GM19438 (cell line): ENCODE results near the gene FBXO36.
"Not testable (repeated sequence)": the region's sequence is repeated elsewhere in the genome, so short reads cannot be mapped to it uniquely, and the experiment has no call there.

Experiments
- ATAC-seq: cut with Tn5 transposase; IDR thresholded peaks from one replicate; pipeline ENCODE4 v1.9.1; 2021; ENCODE audit warnings: low read depth; ENCODE audit not compliant: unreplicated experiment

The FBXO36 gene

DNA sequence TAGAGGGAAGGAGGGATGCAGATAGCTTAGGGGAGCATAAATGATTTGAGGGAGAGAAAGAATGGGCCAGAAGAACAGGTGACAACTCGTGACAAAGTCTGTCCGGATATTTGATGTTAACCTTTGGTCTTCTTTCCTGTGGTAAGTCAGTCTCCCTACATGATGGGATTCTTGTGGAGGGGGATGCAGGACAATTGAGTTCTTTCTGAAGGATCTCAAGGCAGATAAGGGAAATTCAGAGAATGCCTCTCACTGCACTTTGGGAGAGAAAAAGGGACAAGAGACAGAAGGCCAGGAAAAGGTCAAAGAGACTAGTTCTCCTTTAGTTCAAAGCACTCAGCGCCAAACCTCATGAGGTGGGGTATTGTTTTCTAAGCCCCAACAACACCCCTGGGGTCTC is 34.2 kb downstream of the FBXO36 start:
- no peak for ATAC-seq

DNA sequence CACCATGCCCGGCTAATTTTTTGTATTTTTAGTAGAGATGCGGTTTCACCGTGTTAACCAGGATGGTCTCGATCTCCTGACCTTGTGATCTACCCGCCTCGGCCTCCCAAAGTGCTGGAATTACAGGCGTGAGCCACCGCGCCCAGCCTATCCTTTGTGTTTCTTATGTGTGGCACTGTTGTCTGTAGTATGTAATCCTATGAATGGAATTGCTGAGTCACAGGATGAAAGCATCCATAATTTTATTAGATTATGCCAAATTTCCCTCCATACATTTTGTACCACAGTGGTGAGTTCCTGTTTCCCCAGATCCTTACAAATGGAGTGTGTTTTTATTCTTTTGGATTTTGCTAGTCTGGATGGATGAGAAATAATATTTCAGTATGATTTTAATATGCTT is 41.3 kb downstream of the FBXO36 start:
- ATAC-seq: not testable (repeated sequence)

- no peak for ATAC-seq
Observed at GRCh38 chr2:229969921-229970320, 47.6 kb downstream of the FBXO36 start.

DNA sequence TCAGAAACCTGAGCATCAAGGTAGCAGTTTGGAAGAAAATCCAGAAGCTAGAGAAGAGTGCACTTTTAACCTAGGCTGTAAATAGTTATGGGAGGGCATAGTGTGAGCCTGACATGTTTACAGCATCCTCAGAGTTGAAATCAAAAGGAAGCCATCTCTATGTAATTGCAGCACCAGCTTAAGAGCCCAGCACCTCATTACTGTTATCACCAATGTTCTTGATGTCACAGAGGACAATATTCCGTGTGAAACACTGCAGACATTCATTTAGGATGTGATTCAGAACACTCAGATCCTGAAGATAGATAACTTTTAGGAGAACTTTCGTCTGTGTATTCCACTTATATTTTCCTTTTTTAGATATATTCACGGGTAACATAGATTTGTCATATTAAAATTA is 48.1 kb downstream of the FBXO36 start:
- ATAC-seq: no peak

- no peak for ATAC-seq
Observed at GRCh38 chr2:229971298-229971790, 49.0 kb downstream of the FBXO36 start.

GRCh38 chr2:229974266-229974665 is 52.0 kb downstream of the FBXO36 start:
- ATAC-seq: no peak

DNA sequence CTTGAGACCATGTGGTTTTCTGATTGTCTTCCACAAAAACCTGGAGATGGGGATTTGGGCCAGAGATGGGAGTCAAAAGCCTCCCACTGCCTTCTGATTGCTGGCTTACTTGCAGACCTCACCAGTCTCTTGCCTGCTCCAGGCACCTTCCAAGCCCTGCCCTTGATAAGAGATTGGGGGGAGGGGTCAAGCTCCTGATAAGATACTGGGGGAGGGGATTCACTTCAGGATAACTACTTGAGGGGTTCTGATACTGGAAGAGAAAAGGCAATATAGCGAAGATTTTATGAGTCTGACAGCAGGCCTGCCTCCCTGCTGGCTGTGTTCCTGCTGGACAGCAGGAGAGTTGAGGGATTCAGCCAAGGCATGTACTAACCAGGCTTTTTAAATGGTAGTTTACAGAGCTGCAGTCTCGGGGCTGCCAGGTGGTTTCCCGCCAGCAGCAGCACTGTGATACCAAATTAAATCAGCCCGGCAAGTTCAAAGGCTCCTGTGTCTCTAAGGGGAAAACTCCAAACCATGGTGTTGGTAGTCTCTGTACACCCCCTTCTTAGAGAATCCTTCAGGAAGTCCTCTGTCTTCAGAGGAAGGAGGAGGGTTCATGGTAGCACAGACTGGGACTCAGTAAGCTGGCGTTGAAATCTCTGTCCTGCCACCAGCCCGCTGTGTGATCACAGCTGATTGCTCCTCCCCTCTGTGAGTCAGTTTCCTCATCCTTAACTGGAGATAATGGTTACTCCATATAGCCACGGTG is 58.3 kb downstream of the FBXO36 start:
- no peak for ATAC-seq

DNA sequence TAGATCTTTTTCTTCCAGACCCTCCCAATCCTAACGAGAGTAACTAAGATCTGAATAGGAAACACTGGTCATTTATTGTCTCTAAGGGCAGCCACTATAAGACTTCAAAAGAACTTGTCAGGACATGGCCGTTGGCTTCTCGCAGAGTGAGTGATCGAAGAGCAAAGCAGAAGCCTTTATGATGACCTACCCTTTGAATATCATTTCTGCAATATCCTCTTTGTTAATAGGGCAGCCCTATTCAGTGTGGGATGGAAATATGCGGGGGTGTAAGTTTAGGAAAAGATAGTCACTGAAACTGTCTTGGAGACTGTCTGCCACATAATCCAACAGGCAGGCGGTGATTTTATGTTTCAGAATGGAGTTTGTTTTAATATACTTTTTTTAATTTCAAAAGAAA is 70.9 kb downstream of the FBXO36 start:
- ATAC-seq: no peak

DNA sequence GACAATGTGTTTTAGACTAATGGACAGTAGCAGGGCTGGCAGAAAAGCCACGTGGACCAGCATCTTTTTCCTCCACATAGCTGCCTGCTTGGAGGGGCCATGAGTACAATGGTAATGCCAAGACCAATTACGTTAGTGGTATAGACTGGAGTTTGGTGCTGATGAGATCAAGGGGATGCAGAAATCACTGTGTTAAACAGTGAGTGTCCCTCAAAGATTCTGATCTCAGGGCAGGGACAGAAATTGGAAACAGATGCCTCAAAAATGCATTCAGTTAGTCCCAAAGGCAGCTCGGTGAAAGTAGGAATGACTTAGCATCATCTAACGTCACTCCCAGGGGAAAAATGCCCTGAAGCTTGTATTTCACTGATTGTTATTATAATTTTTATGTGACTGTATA is 74.0 kb downstream of the FBXO36 start:
- ATAC-seq: no peak

GRCh38 chr2:229997565-229997964 is 75.3 kb downstream of the FBXO36 start:
- ATAC-seq: no peak

DNA sequence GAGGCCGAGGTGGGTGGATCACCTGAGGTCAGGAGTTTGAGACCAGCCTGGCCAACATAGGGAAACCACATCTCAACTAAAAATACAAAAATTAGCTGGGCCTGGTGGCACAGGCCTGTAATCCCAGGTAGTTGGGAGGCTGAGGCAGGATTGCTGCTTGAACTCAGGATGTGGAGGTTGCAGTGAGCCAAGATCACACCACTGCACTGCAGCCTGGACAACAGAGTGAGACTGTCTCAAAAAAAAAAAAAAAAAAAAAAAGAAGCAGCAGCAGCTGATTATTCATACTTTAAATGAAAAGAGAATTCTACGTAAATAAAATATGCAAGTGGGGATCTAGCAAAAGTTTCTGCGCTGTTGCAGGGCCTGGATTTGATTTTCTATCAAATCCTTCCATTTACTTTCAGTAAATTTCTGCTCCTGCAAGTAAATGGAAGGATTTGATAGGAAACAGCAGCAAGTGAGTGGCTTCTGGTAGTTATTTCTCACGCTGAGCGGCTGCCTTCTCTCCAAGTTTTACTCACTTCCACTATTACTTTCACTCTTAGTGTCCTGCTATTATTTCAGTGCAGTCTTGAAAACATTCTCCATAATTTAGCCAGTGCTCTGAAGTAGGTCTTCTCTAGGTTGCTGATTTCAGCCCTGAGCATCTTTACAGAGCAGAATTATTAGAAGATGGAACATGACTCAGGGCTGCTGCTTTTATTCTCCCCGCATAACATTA is 78.0 kb downstream of the FBXO36 start:
- ATAC-seq: peak; percentile 83

DNA sequence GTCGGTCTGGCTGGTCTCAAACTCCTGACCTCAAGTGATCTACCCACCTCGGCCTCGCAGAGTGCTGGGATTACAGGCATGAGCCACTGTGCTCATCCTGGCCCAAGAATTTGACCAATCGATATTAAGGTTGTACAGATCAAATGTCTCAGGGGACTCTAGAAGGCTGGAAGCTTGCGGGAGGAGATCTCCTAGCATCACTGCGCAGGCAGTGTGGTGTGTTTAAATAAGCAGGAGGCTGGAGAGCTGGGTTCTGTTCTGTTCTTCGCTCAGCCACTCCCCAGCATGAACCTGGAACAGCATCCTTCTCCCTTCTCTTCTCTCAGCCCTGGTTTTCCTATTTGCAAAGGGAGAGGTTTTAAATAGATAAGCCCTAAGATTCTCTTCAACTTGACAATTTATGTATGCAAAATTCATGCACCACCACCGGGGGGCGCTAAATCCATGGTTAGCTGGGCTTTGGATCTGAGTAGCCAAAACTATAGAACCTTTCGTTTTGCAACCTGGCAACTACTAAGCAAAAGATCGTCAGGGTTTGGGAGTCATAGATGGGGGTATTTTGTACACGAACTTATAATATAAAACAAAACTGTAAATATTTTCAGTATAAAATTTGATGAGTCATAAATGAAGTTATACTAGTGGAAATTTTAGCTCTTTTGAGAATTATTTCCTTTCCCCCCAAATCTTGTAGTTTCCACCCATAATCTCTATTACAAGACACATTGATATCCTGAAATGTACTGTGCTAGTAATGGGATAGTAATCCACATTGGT is 85.8 kb downstream of the FBXO36 start:
- ATAC-seq: no peak

DNA sequence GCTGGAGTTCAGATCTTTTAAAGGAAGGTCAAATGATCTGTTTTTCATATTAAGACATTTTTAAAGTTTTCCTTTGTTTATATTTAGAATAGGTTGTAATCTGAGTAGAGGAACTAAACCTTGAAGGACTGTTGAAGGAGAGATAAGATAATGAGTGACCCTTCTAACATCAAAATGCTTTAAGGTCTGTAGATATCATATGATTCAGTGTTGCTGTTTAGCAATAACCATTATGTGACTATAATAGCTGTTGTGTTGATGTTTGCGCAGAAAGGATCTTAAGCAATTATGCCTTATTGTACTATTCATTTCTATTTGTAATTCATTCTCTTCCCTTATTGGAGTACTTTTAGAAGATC is 86.4 kb downstream of the FBXO36 start:
- no peak for ATAC-seq

DNA sequence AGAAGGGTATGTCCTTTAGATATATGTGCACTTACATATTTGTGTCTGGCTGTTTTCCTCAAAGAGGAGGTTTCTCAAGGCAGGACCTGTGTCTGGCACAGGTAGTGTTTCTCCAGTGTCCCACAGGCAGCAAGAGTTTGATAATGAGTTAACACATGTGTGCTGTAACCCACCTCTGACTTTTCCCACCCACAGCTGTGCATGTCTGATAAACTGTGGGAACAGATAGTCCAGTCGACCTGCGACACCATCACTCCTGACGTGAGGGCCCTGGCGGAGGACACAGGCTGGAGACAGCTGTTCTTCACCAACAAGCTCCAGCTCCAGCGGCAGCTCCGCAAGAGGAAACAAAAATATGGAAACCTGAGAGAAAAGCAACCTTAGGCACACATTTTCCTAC is 88.2 kb downstream of the FBXO36 start:
- no peak for ATAC-seq

- ATAC-seq: no peak
Observed at GRCh38 chr2:230011617-230012016, 89.3 kb downstream of the FBXO36 start.

DNA sequence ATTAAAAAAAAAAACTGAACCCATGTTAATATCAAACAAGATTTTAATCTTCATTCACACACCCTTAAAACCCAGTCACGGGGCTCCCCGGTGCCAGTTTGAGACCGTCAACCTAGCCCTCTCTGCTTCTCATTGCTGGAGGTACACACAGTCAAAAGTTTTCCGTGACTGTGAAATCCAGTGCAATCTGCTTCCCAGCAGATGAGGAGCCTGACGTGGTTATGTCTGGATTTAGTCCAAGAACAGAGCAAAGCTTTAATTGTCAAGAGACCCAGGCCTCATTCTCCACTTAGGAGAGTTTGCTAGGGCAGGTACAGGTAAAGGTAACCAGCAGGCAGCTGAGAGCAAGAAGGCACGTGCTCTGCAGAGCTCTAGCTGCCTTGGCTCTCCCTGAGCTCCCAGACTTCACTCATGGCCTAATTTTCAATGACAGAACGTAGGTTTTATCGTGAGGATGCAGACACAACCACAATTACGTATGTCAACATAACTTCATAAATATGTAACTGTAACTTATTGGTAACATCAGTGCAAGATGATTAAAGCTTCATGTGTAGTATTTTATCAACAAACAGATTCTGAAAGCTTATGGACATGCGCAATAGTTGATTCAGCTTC is 90.1 kb downstream of the FBXO36 start:
- ATAC-seq: no peak

GRCh38 chr2:230016844-230017243 is 94.5 kb downstream of the FBXO36 start:
- ATAC-seq: no peak

- no peak for ATAC-seq
Observed at GRCh38 chr2:230018153-230018552, 95.8 kb downstream of the FBXO36 start.

DNA sequence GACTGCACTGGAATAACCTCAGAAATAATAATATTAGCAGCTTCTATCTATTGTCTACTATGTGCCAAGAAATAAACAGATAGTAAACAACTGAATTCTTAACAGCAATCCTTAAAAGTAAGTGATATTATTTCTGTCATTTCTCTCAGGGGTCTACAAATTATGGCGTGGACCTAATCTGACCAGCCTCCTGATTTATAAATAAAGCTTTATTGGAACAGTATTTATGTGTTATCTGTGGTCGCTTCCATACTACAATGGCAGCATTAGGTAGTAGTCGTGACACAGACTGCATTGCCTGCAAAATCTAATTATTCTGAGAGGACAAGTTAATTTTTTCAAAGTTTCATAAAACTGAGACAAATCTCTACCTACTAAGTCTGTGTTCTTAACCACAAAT is 97.4 kb downstream of the FBXO36 start:
- ATAC-seq: no peak

DNA sequence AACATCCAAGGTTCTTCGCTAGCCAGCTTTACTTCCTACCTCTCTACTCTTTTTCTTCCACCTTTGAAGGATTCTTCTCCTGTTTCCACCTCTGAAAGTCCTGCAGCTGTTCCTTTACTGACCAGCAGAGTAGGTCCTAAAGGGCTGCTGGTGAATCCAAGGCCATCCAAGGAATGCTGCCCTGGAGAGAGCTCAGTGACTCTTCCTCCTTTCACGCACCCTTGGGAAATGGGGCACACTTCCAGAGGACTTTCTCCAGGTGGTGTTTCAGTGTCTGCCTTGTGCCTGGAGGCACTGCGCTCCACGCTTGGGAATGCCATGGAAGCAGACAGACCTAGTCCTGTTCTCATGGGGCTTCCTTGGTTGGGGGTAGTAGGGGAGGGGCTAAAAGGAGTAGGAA is 101.0 kb downstream of the FBXO36 start:
- ATAC-seq: no peak

- ATAC-seq: no peak
Observed at GRCh38 chr2:230042195-230042594, 119.9 kb downstream of the FBXO36 start.
